Thyroid gland (tissue), 4 donors: ENCODE results near the gene VASH1. TPM values are rescaled to one million over a fixed set of nuclear protein-coding genes. Genes with fewer than 3 reads are reported as not detected.

Experiments used
- DNase-seq, 2 donors: peaks; one replicate each; pipeline ENCODE4 v3.0.0-alpha.2; 2019
- H3K27ac ChIP-seq, 3 donors: fragments of 200-600 bp; sonication (generic); 1 replicate in 2 of 3; 2 replicates in 1 of 3; pipeline ENCODE4 v1.5.1; 2016 to 2019; ENCODE audit warnings: mild to moderate bottlenecking in 1 of 3, moderate library complexity in 1 of 3
- H3K27me3 ChIP-seq: fragments of 200-600 bp; sonication (generic); one replicate; pipeline ENCODE4 v1.5.1; 2019
- H3K36me3 ChIP-seq, 2 donors: fragments of 200-600 bp; sonication (generic); one replicate each; pipeline ENCODE4 v1.5.1; 2016 to 2019
- H3K4me1 ChIP-seq, 2 donors: fragments of 200-600 bp; sonication (generic); one replicate each; pipeline ENCODE4 v1.5.1; 2017 to 2019
- H3K4me3 ChIP-seq, 3 donors: fragments of 200-600 bp; sonication (generic); replicated peaks in 1 of 3; 1 replicate in 2 of 3; 2 replicates in 1 of 3; pipeline ENCODE4 v1.5.1; 2016; ENCODE audit warnings: mild to moderate bottlenecking in 1 of 3
- H3K9me3 ChIP-seq: fragments of 200-600 bp; sonication (generic); one replicate; pipeline ENCODE4 v1.5.1; 2017
- CTCF ChIP-seq, 6 experiments: fragments of 200-600 bp in 3 of 6; fragments of 450-650 bp in 3 of 6; sonication (generic) in 3 of 6; IDR thresholded peaks; one replicate each; pipeline ENCODE4 v1.5.1; 2016 to 2019; ENCODE audit warnings: antibody characterized with exemption in 6 of 6, mild to moderate bottlenecking in 2 of 6, inconsistent platforms in 1 of 6, moderate library complexity in 1 of 6
- POLR2A ChIP-seq, 2 donors: fragments of 450-650 bp; IDR thresholded peaks; one replicate each; pipeline ENCODE4 v1.6.1; 2017; ENCODE audit warnings: antibody characterized with exemption in 2 of 2, mild to moderate bottlenecking in 2 of 2, moderate library complexity in 1 of 2
- WGBS, 2 donors: methylation state at CpG; one replicate each; pipeline ENCODE4 v1.1.5; 2017; 5-methylcytosine and 5-hydroxymethylcytosine counted together
- intact Hi-C: fragments of 100-400 bp; cut with DNase I; formaldehyde crosslinking; loops from one replicate; pipeline ENCODE4 v1.15.1; 2023
- total RNA-seq, 4 donors: library from RNA; depleted of rRNA; stranded (reverse); fragments of >200 nt; gene quantifications; one replicate each; pipeline ENCODE4 v1.2.3, GENCODE V29; 2016

The VASH1 gene
- total RNA-seq, 4 donors from 2014 or later: 2.3 to 5.0 (median 3.1) TPM

GRCh38 chr14:76786601-76787000, 25.3 kb downstream of the VASH1 start:
- peaks cover 29 to 41% of the 10 kb centered on the region in 2 donors for H3K36me3 ChIP-seq
- 94 to 100% methylated on average over 2 of the region's 2 CpGs for whole genome bisulfite sequencing, 2 donors
- no peaks in the 10 kb centered on the region for H3K9me3 ChIP-seq
- no peak overlapping the region for H3K4me3 ChIP-seq
- no peak overlapping the region for H3K27ac ChIP-seq
- no peaks in the 10 kb centered on the region for H3K4me1 ChIP-seq
- no peak for DNase-seq
- TF ChIP-seq POLR2A (IDR thresholded peaks at IDR 0.05) (no peak), CTCF (IDR thresholded peaks at IDR 0.05) (no peak)
- intact Hi-C loops: loop anchor here (10.0 kb wide), 1 partner anchor 82 kb away; no protein-coding TSS in a partner anchor
- H3K27me3 ChIP-seq: no peaks in the 10 kb centered on the region

- Histone ChIP-seq H3K9me3 (no peaks in the 10 kb centered on the region), H3K27ac (no peak overlapping the region), H3K4me3 (no peak overlapping the region), H3K4me1 (no peaks in the 10 kb centered on the region), H3K27me3 (no peaks in the 10 kb centered on the region), H3K36me3 (peaks cover 19 to 40% of the 10 kb centered on the region in 2 donors)
- intact Hi-C loops: no loop called here
- no peak for TF ChIP-seq CTCF (IDR thresholded peaks at IDR 0.05)
- TF ChIP-seq POLR2A (IDR thresholded peaks at IDR 0.05): no peak
- no peak for DNase-seq
- 97% methylated on average over 2 of the region's 2 CpGs for WGBS, 2 donors
Observed at GRCh38 chr14:76792422-76792821, 31.2 kb downstream of the VASH1 start.

GRCh38 chr14:76793324-76793723, 32.1 kb downstream of the VASH1 start:
- intact Hi-C loops: no loop called here
- H3K27me3 ChIP-seq: no peaks in the 10 kb centered on the region
- TF ChIP-seq POLR2A (IDR thresholded peaks at IDR 0.05) (no peak), CTCF (IDR thresholded peaks at IDR 0.05) (no peak)
- no peak for DNase-seq
- H3K27ac ChIP-seq: no peak overlapping the region
- H3K4me1 ChIP-seq: no peaks in the 10 kb centered on the region
- H3K9me3 ChIP-seq: no peaks in the 10 kb centered on the region
- H3K4me3 ChIP-seq: no peak overlapping the region
- peaks cover 19 to 42% of the 10 kb centered on the region in 2 donors for H3K36me3 ChIP-seq
- WGBS, 2 donors: 91 to 94% methylated on average over 4 of the region's 4 CpGs

- Histone ChIP-seq H3K9me3 (no peaks in the 10 kb centered on the region), H3K27me3 (no peaks in the 10 kb centered on the region), H3K4me1 (no peaks in the 10 kb centered on the region), H3K27ac (no peak overlapping the region), H3K36me3 (peaks cover 19 to 35% of the 10 kb centered on the region in 2 donors), H3K4me3 (no peak overlapping the region)
- no peak for TF ChIP-seq CTCF (IDR thresholded peaks at IDR 0.05)
- intact Hi-C loops: no loop called here
- DNase-seq: no peak
- WGBS, 2 donors: 94 to 97% methylated on average over 5 of the region's 5 CpGs
Observed at GRCh38 chr14:76793956-76794355, 32.7 kb downstream of the VASH1 start.

- Histone ChIP-seq H3K27ac (no peak overlapping the region), H3K4me1 (peaks cover 0 to 8% of the 10 kb centered on the region in 2 donors), H3K36me3 (peaks cover 12 to 35% of the 10 kb centered on the region in 2 donors), H3K27me3 (no peaks in the 10 kb centered on the region), H3K4me3 (no peak overlapping the region), H3K9me3 (no peaks in the 10 kb centered on the region)
- no peak for DNase-seq
- intact Hi-C loops: no loop called here
- 92 to 93% methylated on average over 12 of the region's 12 CpGs for WGBS, 2 donors
- no peak for TF ChIP-seq CTCF (IDR thresholded peaks at IDR 0.05)
Observed at GRCh38 chr14:76806446-76806845, 45.2 kb downstream of the VASH1 start.
